Left kidney (tissue), 2 donors: ENCODE results near the gene SAFB2. TPM values are rescaled to one million over a fixed set of nuclear protein-coding genes. Genes with fewer than 3 reads are reported as not detected.

Experiments
- DNase-seq: peaks from one replicate; pipeline ENCODE4 v3.0.0-alpha.2; 2013
- polyA plus RNA-seq: library from polyadenylated mRNA; unstranded; fragments of 120-200 nt; gene quantifications from one replicate; pipeline ENCODE4 v1.2.1, GENCODE V29; 2013; ENCODE audit not compliant: insufficient read length

SAFB2 gene
- polyA plus RNA-seq, 1 donor: 118 TPM

DNA sequence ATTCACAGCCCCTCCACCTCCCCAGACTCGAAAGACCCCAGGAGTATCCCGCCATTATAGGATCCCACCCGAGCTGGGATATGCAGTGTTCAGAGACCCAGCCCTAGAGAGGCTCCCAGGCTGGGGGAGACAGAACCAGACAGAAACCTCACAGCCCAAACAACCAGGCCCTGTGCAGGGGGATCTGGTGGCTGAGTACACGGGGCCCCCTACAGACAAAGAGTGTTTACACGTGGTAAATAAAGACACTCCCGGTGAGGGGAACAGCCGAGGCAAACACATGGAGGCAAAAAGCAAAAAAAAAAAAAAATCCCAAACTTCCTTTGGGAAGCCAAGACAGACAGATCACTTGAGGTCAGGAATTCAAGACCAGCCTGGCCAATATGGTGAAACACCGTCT, 79.9 kb downstream of the SAFB2 start:
- no peak for DNase-seq

DNA sequence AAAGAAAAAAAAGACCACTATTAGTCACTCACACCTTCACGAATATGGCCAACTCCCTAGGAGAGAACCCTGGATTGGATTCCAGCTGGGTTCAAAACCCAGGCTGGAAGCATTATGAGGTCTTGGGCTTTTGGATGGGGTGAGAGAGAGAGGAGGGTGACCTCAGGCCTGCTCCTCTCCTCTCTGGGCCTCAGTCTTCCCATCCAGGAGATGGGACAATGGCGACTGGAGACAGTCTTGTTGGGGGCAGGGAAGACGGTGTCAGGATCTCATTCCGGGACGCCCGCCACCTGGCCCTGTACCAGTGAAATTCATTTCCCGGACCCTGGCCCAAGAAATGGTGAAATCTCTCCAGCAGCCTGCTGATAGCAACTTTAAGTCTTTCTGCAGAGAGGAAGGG, 81.1 kb downstream of the SAFB2 start:
- no peak for DNase-seq

DNA sequence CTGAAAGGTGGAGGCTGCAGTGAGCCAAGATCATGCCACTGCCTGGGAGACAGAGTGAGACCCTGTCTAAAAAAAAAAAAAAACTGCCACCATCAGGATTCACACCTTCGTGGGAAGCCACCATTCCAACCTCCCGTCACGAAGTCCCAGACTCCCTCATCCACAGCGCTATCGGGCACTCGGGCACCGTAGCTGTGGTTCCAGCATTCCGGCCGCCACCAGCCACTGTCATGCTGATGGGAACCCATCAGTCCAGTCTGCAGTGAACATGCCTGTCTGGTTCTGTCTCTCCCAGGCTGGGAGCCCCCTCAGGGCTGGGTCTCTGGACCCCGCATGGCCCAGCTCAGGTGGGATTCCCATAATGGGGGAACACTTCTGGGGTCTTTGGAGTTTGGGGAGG, 82.4 kb downstream of the SAFB2 start:
- DNase-seq: no peak

- DNase-seq: no peak
Observed at GRCh38 chr19:5537870-5538269, 84.7 kb downstream of the SAFB2 start.

Other genes with a start within 250 kb of the SAFB2 start
- not detected for gene ZNRF4, start 167.4 kb downstream of the SAFB2 start, polyA plus RNA-seq
- gene TINCR, start 54.8 kb downstream of the SAFB2 start, polyA plus RNA-seq: 0.63 TPM
- gene SAFB, start 307 bp upstream of the SAFB2 start, polyA plus RNA-seq: 192 TPM
- gene MICOS13, start 57.7 kb upstream of the SAFB2 start, polyA plus RNA-seq: 28.9 TPM
- 8.9 TPM for gene HSD11B1L, start 58.3 kb upstream of the SAFB2 start, polyA plus RNA-seq
- 513 TPM for gene RPL36, start 67.5 kb upstream of the SAFB2 start, polyA plus RNA-seq
- 50.7 TPM for gene LONP1, start 97.4 kb upstream of the SAFB2 start, polyA plus RNA-seq
- gene CATSPERD, start 97.9 kb upstream of the SAFB2 start, polyA plus RNA-seq: not detected
- gene PRR22, start 162.0 kb upstream of the SAFB2 start, polyA plus RNA-seq: 2.8 TPM
- gene DUS3L, start 168.4 kb upstream of the SAFB2 start, polyA plus RNA-seq: 26.2 TPM
- 2.6 TPM for gene NRTN, start 182.3 kb upstream of the SAFB2 start, polyA plus RNA-seq
- 13.4 TPM for gene FUT6, start 216.9 kb upstream of the SAFB2 start, polyA plus RNA-seq
- 1.2 TPM for gene FUT3, start 228.7 kb upstream of the SAFB2 start, polyA plus RNA-seq
- not detected for gene FUT5, start 247.8 kb upstream of the SAFB2 start, polyA plus RNA-seq